ENCODE data around the gene DBH.
"Not testable (repeated sequence)": the region's sequence is repeated elsewhere in the genome, so short reads cannot be mapped to it uniquely, and the experiment has no call there.

Gene DBH

DNA sequence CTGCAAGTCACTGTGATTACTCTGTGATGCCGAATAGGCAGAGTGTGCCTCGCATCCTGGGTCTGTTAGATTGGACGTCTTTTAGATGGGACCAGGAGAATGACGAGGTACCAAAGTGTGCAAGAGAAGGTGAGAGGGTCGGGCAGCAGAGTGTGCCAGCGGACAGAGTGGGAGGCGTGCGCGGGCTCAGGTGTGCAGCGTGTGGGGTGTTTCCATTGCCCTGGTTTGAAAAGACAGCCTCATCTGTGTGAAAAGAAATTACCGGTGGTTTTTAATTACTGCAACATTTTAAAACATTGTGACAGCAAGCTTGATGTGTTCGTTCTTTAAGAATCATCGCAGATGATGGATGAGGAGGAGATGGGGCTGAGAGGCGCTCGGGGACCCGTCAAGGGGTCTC is 22.7 kb upstream of the DBH start:
- Histone ChIP-seq H3K9ac (ENCODE audit: low read depth, low read length) (no peak overlapping the region), H3K27me3 (ENCODE audit: control insufficient read depth, insufficient read depth, low read length) (peaks cover 10% of the 10 kb centered on the region), H3K27ac (ENCODE audit: low read depth, low read length) (no peak overlapping the region), H3K9me3 (ENCODE audit: control insufficient read depth, insufficient read depth, low read length) (no peaks in the 10 kb centered on the region), H3K4me1 (ENCODE audit: control insufficient read depth, insufficient read depth, low read length) (peaks cover 5% of the 10 kb centered on the region; the same call in 1 of the 2 replicates), H3K36me3 (ENCODE audit: control insufficient read depth, insufficient read depth, low read length) (no peaks in the 10 kb centered on the region), H3K4me3 (ENCODE audit: low read depth, low read length) (no peak overlapping the region)

DNA sequence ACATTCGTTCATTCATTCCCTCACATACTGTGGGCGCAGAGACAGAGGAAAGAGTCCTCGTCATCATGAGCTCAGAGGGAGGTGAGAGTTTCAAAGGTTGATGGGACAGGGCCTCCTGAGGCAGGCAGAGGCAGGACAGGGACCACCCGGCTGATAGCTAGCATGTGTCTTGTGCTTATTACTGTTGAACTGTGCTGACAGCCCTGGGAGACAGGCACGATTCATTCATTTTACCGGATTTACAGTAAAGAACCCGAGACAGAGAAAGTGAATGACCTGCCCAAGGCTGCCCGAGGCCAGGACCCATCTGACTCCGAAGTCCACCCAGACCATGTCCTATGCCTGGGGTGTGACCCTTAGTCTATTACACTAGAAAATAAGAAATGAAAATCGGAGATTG is 22.1 kb upstream of the DBH start:
- no peak overlapping the region for H3K27ac ChIP-seq (ENCODE audit: low read depth, low read length)
- no peaks in the 10 kb centered on the region for H3K36me3 ChIP-seq (ENCODE audit: control insufficient read depth, insufficient read depth, low read length)
- H3K4me3 ChIP-seq (ENCODE audit: low read depth, low read length): no peak overlapping the region
- H3K9me3 ChIP-seq (ENCODE audit: control insufficient read depth, insufficient read depth, low read length): no peaks in the 10 kb centered on the region
- H3K4me1 ChIP-seq (ENCODE audit: control insufficient read depth, insufficient read depth, low read length): peaks cover 5% of the 10 kb centered on the region; the same call in 1 of the 2 replicates
- no peak overlapping the region for H3K9ac ChIP-seq (ENCODE audit: low read depth, low read length)
- H3K27me3 ChIP-seq (ENCODE audit: control insufficient read depth, insufficient read depth, low read length): peaks cover 4% of the 10 kb centered on the region

DNA sequence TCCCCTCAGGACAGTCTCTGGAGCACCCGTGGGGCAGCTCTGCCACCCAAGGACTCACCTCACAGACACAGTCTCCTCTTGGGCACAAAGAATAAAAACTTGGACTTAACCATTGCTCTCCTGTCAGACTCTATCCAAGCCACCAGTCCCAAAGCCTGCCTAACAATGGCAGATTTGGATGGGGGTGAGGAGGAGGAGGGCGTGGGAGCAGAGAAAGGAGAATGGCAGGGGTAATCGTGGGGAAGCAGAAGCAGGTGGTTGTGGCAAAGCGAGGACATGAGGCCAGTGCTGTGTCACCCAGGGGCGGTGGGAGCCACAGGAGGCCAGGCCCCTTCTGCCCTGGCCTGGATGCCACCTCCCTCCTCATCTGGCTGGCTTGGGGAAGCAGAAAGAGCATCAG is 21.5 kb upstream of the DBH start:
- H3K9ac ChIP-seq (ENCODE audit: low read depth, low read length): no peak overlapping the region
- peaks cover 1% of the 10 kb centered on the region; the same call in 1 of the 2 replicates for H3K4me1 ChIP-seq (ENCODE audit: control insufficient read depth, insufficient read depth, low read length)
- peaks cover 4% of the 10 kb centered on the region for H3K27me3 ChIP-seq (ENCODE audit: control insufficient read depth, insufficient read depth, low read length)
- no peaks in the 10 kb centered on the region for H3K9me3 ChIP-seq (ENCODE audit: control insufficient read depth, insufficient read depth, low read length)
- no peak overlapping the region for H3K4me3 ChIP-seq (ENCODE audit: low read depth, low read length)
- no peaks in the 10 kb centered on the region for H3K36me3 ChIP-seq (ENCODE audit: control insufficient read depth, insufficient read depth, low read length)
- no peak overlapping the region for H3K27ac ChIP-seq (ENCODE audit: low read depth, low read length)

DNA sequence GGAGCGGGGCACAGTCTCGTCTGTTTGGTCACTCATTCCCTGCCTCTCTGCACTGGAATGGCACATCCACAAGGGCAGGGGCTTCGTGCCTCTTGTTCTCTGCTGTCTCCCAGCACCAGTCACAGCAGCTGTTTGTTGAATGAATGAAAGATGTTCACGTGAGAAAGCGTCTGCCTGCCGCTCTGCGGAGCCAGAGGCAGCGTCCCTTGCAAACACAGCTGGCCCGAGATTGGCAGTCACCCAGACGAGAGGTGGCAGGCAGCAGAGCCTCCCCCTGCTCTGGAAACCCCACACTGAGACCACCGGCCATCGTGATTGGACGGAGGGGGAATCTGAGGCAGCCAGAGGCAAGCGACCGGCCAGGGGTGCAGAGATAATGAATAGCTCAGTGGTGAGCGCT is 21.0 kb upstream of the DBH start:
- H3K36me3 ChIP-seq (ENCODE audit: control insufficient read depth, insufficient read depth, low read length): no peaks in the 10 kb centered on the region
- H3K27ac ChIP-seq (ENCODE audit: low read depth, low read length): no peak overlapping the region
- H3K4me3 ChIP-seq (ENCODE audit: low read depth, low read length): no peak overlapping the region
- H3K9ac ChIP-seq (ENCODE audit: low read depth, low read length): no peak overlapping the region
- no peaks in the 10 kb centered on the region for H3K27me3 ChIP-seq (ENCODE audit: control insufficient read depth, insufficient read depth, low read length)
- H3K4me1 ChIP-seq (ENCODE audit: control insufficient read depth, insufficient read depth, low read length): no peaks in the 10 kb centered on the region; the same call in 1 of the 2 replicates
- no peaks in the 10 kb centered on the region for H3K9me3 ChIP-seq (ENCODE audit: control insufficient read depth, insufficient read depth, low read length)

DNA sequence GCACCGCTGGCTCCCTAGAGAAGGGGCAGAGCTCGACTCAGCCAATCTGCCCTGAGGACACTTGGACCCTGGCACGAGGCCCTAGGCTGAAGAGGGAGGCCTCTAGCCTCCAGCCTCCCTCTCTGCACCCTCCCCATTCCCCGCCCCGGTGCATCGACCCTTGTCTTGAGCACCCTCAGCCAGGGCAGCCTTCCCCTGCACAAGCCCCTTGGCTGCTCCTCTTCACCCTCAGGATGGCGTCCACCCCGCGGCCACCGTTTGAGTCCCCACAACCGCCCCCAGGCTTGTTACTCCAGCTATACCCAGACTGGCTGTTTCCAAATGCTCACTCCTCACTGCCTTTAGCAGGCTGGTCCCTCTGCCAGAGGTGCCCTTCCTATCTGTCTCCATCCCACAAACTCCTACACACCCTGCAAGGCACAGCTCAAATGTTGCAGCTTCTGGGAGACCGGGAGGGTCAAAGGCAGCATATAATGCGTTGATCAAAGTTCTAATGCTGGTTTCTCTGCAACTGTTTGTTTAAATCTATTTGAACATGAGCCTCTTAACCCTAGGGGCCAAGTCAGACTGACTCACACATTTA is 20.5 kb upstream of the DBH start:
- no peaks in the 10 kb centered on the region for H3K9me3 ChIP-seq (ENCODE audit: control insufficient read depth, insufficient read depth, low read length)
- H3K27ac ChIP-seq (ENCODE audit: low read depth, low read length): no peak overlapping the region
- H3K9ac ChIP-seq (ENCODE audit: low read depth, low read length): no peak overlapping the region
- H3K36me3 ChIP-seq (ENCODE audit: control insufficient read depth, insufficient read depth, low read length): no peaks in the 10 kb centered on the region
- H3K4me1 ChIP-seq (ENCODE audit: control insufficient read depth, insufficient read depth, low read length): no peaks in the 10 kb centered on the region; the same call in 1 of the 2 replicates
- no peak overlapping the region for H3K4me3 ChIP-seq (ENCODE audit: low read depth, low read length)
- H3K27me3 ChIP-seq (ENCODE audit: control insufficient read depth, insufficient read depth, low read length): no peaks in the 10 kb centered on the region

DNA sequence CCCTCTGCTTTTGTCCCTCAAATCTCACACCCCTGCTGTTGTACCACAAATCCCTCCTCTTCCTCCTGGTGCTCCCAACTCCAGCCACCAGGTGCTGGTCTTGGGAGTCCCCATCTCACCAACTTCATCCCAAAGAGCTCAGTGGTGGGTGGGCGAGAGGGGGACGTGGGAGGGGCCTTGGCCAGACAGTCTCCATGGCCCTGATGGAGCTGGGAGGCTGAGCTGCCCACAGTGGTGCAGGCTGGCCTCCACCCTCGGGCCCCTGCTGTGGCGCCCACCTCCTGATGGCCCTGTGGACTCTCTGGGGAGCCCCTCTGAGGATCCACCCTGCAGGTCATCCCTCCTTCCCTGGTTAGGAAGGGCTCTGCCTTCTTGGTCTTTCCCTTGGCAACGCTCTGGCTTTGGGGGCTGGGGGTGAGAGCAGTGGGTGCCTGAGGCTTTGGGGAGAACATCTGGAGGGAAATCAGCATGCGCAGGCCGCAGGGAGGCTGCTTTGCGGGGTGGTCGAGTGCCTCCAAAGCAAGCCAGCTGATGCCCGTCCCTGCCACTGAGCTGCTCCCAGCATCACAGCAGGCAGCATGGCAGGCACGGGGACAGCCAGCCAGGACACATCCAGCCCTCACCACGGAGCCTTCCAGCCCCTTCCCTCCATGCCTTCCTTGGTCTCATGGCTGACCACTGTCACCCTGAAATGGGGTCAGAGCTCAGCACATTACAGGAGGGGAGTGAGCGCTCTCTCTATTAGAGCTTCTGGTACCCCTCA is 19.3 kb upstream of the DBH start:
- no peak overlapping the region for H3K27ac ChIP-seq (ENCODE audit: low read depth, low read length)
- H3K36me3 ChIP-seq (ENCODE audit: control insufficient read depth, insufficient read depth, low read length): no peaks in the 10 kb centered on the region
- H3K9ac ChIP-seq (ENCODE audit: low read depth, low read length): no peak overlapping the region
- H3K4me3 ChIP-seq (ENCODE audit: low read depth, low read length): no peak overlapping the region
- no peaks in the 10 kb centered on the region for H3K9me3 ChIP-seq (ENCODE audit: control insufficient read depth, insufficient read depth, low read length)
- no peaks in the 10 kb centered on the region for H3K27me3 ChIP-seq (ENCODE audit: control insufficient read depth, insufficient read depth, low read length)
- no peaks in the 10 kb centered on the region; the same call in 1 of the 2 replicates for H3K4me1 ChIP-seq (ENCODE audit: control insufficient read depth, insufficient read depth, low read length)

DNA sequence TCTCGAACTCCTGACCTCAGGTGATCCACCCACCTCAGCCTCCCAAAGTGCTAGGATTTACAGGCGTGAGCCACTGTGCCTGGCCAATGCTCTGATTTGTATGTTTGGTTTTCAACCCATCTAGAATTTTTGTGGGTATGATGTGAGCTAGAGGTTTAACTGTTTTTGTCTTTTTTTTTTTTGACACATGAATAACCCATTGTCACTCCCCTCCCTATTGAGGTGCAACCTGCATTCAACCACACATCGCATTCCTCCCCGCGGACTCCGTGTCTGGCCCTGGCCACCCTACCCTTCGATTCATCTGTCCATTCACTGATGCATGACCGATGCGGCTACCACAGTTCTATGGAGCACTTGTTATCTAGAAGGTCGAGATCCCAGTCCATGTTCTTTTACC is 17.4 kb upstream of the DBH start:
- no peak overlapping the region for H3K4me3 ChIP-seq (ENCODE audit: low read depth, low read length)
- H3K9ac ChIP-seq (ENCODE audit: low read depth, low read length): no peak overlapping the region
- H3K9me3 ChIP-seq (ENCODE audit: control insufficient read depth, insufficient read depth, low read length): no peaks in the 10 kb centered on the region
- no peak overlapping the region for H3K27ac ChIP-seq (ENCODE audit: low read depth, low read length)
- no peaks in the 10 kb centered on the region for H3K27me3 ChIP-seq (ENCODE audit: control insufficient read depth, insufficient read depth, low read length)
- H3K36me3 ChIP-seq (ENCODE audit: control insufficient read depth, insufficient read depth, low read length): no peaks in the 10 kb centered on the region
- H3K4me1 ChIP-seq (ENCODE audit: control insufficient read depth, insufficient read depth, low read length): no peaks in the 10 kb centered on the region; the same call in 1 of the 2 replicates

DNA sequence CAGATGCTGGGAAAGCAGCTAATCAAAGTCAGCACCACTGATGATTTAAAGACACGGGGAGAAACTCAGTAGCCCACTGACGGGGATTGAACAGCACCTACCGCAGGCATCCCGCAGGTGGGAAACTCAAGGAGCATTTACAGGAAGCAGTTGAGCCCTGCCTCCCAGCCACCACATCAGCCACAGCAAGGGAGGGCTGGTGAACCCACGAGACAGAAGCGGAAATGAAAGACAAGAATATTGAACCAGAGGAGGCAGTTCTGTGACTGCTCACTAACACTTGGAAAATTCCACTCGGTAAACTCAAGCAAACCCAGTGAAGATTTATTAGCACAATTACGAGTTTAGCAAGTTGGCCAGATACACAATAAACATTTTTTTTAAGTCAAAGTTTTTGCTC is 16.4 kb upstream of the DBH start:
- H3K9me3 ChIP-seq (ENCODE audit: control insufficient read depth, insufficient read depth, low read length): 0 out of 2 replicates have a peak, but pooled peaks cover 5% of the 10 kb centered on the region
- H3K9ac ChIP-seq (ENCODE audit: low read depth, low read length): no peak overlapping the region
- no peak overlapping the region for H3K27ac ChIP-seq (ENCODE audit: low read depth, low read length)
- no peaks in the 10 kb centered on the region; the same call in 1 of the 2 replicates for H3K4me1 ChIP-seq (ENCODE audit: control insufficient read depth, insufficient read depth, low read length)
- no peak overlapping the region for H3K4me3 ChIP-seq (ENCODE audit: low read depth, low read length)
- no peaks in the 10 kb centered on the region for H3K27me3 ChIP-seq (ENCODE audit: control insufficient read depth, insufficient read depth, low read length)
- H3K36me3 ChIP-seq (ENCODE audit: control insufficient read depth, insufficient read depth, low read length): no peaks in the 10 kb centered on the region

DNA sequence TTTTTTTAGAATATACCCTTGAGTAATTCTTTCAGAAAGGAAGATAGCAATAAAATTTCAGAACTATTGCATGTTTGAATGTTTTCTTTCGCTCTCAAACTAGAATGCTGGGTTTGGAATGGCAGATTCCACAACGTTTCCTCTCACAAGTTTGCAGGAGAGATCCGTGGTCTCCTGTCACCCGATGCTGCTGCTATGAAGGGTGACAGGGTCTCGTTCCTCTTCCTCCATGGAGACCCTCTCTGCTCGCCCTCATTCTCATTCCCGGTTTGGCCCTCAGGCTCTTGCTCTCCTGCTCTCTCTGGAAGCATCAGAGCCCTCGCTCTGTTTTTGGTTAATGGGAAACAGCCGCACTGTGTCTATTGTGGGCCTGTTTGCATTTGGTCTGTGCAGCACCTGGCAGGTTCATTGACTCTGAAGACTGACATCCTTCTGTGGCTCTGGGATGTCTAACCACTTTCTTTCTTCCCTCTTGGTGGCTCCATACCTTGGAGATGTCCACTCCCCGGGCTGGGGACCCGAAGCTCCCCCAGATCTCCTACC is 14.4 kb upstream of the DBH start:
- H3K27ac ChIP-seq (ENCODE audit: low read depth, low read length): no peak overlapping the region
- H3K4me3 ChIP-seq (ENCODE audit: low read depth, low read length): no peak overlapping the region
- no peaks in the 10 kb centered on the region for H3K36me3 ChIP-seq (ENCODE audit: control insufficient read depth, insufficient read depth, low read length)
- 0 out of 2 replicates have a peak, but pooled peaks cover 5% of the 10 kb centered on the region for H3K9me3 ChIP-seq (ENCODE audit: control insufficient read depth, insufficient read depth, low read length)
- no peaks in the 10 kb centered on the region for H3K27me3 ChIP-seq (ENCODE audit: control insufficient read depth, insufficient read depth, low read length)
- no peak overlapping the region for H3K9ac ChIP-seq (ENCODE audit: low read depth, low read length)
- H3K4me1 ChIP-seq (ENCODE audit: control insufficient read depth, insufficient read depth, low read length): no peaks in the 10 kb centered on the region

DNA sequence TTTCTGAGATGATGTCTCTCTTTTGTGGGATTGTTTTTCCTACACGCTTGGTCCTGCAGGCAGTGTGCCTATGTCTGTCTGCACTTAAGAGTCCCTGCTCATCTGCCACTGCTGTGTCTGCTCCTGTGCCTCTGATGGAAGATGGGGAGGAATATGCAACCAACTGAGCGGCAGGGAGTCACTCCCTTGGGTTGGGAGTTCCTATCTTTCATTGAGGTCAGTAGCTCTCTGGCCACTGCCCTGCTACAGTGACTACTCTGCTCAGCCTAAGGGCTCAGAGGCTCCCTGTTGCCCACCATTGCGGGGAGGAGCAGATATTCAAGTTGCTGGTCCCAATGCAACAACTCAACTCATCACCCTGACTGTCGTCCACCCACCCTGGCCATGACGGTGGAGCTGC is 13.6 kb upstream of the DBH start:
- H3K4me1 ChIP-seq (ENCODE audit: control insufficient read depth, insufficient read depth, low read length): no peaks in the 10 kb centered on the region
- H3K9me3 ChIP-seq (ENCODE audit: control insufficient read depth, insufficient read depth, low read length): 0 out of 2 replicates have a peak, but pooled peaks cover 5% of the 10 kb centered on the region
- no peak overlapping the region for H3K27ac ChIP-seq (ENCODE audit: low read depth, low read length)
- H3K4me3 ChIP-seq (ENCODE audit: low read depth, low read length): no peak overlapping the region
- no peak overlapping the region for H3K9ac ChIP-seq (ENCODE audit: low read depth, low read length)
- H3K27me3 ChIP-seq (ENCODE audit: control insufficient read depth, insufficient read depth, low read length): no peaks in the 10 kb centered on the region
- no peaks in the 10 kb centered on the region for H3K36me3 ChIP-seq (ENCODE audit: control insufficient read depth, insufficient read depth, low read length)

DNA sequence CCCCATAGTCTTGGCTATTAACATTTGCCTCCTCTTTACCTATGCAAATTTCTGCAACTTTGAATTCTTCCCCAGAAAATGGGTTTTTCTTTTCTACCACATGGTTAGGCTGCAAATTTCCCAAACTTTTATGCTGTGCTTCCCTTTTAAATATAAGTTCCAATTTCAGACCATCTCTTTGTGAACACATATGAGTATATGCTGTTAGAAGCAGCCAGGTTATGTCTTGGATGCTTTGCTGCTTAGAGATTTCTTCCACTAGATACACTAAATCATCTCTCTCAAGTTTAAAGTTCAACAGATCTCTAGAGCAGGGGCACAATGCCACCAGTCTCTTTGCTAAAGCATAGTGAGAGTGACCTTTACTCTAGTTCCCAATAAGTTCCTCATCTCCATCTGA is 10.2 kb upstream of the DBH start:
- not testable (repeated sequence) for H3K27me3 ChIP-seq (ENCODE audit: control insufficient read depth, insufficient read depth, low read length); H3K4me1 ChIP-seq (ENCODE audit: control insufficient read depth, insufficient read depth, low read length); H3K36me3 ChIP-seq (ENCODE audit: control insufficient read depth, insufficient read depth, low read length); H3K9me3 ChIP-seq (ENCODE audit: control insufficient read depth, insufficient read depth, low read length); H3K27ac ChIP-seq (ENCODE audit: low read depth, low read length); H3K9ac ChIP-seq (ENCODE audit: low read depth, low read length); H3K4me3 ChIP-seq (ENCODE audit: low read depth, low read length)

Data from HUES48 (cell line).